Uterus (tissue), 4 donors: ENCODE measurements around the gene CCDC174. TPM values are rescaled to one million over a fixed set of nuclear protein-coding genes. Genes with fewer than 3 reads are reported as not detected.

ENCODE experiments used
- DNase-seq, 2 donors: peaks; one replicate each; pipeline ENCODE4 v3.0.0-alpha.2; 2019 to 2020
- H3K27ac ChIP-seq, 2 donors: fragments of 200-600 bp; sonication (generic); 1 replicate in 1 of 2; 2 replicates in 1 of 2; pipeline ENCODE4 v1.5.1; 2016 to 2018
- H3K27me3 ChIP-seq, 2 donors: fragments of 200-600 bp; sonication (generic); one replicate each; pipeline ENCODE4 v1.5.1; 2018 to 2019; ENCODE audit warnings: control low read depth in 1 of 2
- H3K36me3 ChIP-seq, 2 donors: fragments of 200-600 bp; sonication (generic); one replicate each; pipeline ENCODE4 v1.5.1; 2019; ENCODE audit warnings: control low read depth in 1 of 2
- H3K4me1 ChIP-seq, 2 donors: fragments of 200-600 bp; sonication (generic); one replicate each; pipeline ENCODE4 v1.5.1; 2018 to 2019; ENCODE audit warnings: control low read depth in 1 of 2
- H3K4me3 ChIP-seq, 2 donors: fragments of 200-600 bp; sonication (generic); 1 replicate in 1 of 2; 2 replicates in 1 of 2; pipeline ENCODE4 v1.5.1; 2018 to 2019; ENCODE audit warnings: mild to moderate bottlenecking in 1 of 2
- H3K9me3 ChIP-seq, 2 donors: fragments of 200-600 bp; sonication (generic); one replicate each; pipeline ENCODE4 v1.5.1; 2019; ENCODE audit warnings: control low read depth in 1 of 2
- CTCF ChIP-seq, 4 experiments: fragments of 200-600 bp in 2 of 4; fragments of 450-650 bp in 2 of 4; sonication (generic) in 2 of 4; IDR thresholded peaks; one replicate each; pipeline ENCODE4 v1.5.1; 2016 to 2019; ENCODE audit warnings: antibody characterized with exemption in 4 of 4, mild to moderate bottlenecking in 2 of 4, moderate library complexity in 1 of 4
- POLR2A ChIP-seq, 2 donors: fragments of 450-650 bp; IDR thresholded peaks; one replicate each; pipeline ENCODE4 v1.6.1; 2016; ENCODE audit warnings: antibody characterized with exemption in 2 of 2, mild to moderate bottlenecking in 1 of 2, moderate library complexity in 1 of 2
- intact Hi-C: fragments of 100-400 bp; cut with DNase I; formaldehyde crosslinking; loops from one replicate; pipeline ENCODE4 v1.15.1; 2023; ENCODE audit warnings: low total_unique reads
- total RNA-seq, 4 donors: library from RNA; depleted of rRNA in 3 of 4; stranded (reverse); fragments of >200 nt in 3 of 4; gene quantifications; one replicate each; pipeline versions ENCODE4 v1.1.0 to v1.2.4, GENCODE V29; 2014 to 2023
- donor health status: DM: yes; HTN: yes; CAD: no.

CCDC174 gene
- total RNA-seq, 4 donors from 2014 or later: 5.3 to 33.1 (median 14.4) TPM

- TF ChIP-seq POLR2A (IDR thresholded peaks at IDR 0.05) (no peak), CTCF (IDR thresholded peaks at IDR 0.05) (no peak)
- no peak overlapping the region for H3K27ac ChIP-seq
- no peaks in the 10 kb centered on the region for H3K4me1 ChIP-seq
- intact Hi-C loops: no loop called here
- H3K27me3 ChIP-seq: peaks cover 0 to 3% of the 10 kb centered on the region in 2 donors
- H3K36me3 ChIP-seq: no peaks in the 10 kb centered on the region
- DNase-seq: no peak
- no peaks in the 10 kb centered on the region for H3K9me3 ChIP-seq
- H3K4me3 ChIP-seq: no peak overlapping the region
Observed at GRCh38 chr3:14645453-14645852, 6.1 kb upstream of the CCDC174 start.

- no peak for DNase-seq
- no peaks in the 10 kb centered on the region for H3K4me1 ChIP-seq
- intact Hi-C loops: no loop called here
- no peaks in the 10 kb centered on the region for H3K36me3 ChIP-seq
- H3K27me3 ChIP-seq: peaks cover 0 to 2% of the 10 kb centered on the region in 2 donors
- TF ChIP-seq POLR2A (IDR thresholded peaks at IDR 0.05) (no peak), CTCF (IDR thresholded peaks at IDR 0.05) (no peak)
- H3K9me3 ChIP-seq: no peaks in the 10 kb centered on the region
- H3K27ac ChIP-seq: no peak overlapping the region
- H3K4me3 ChIP-seq: no peak overlapping the region
Observed at GRCh38 chr3:14646131-14646573, 5.4 kb upstream of the CCDC174 start.

- DNase-seq: no peak
- intact Hi-C loops: no loop called here
- Histone ChIP-seq H3K4me3 (no peak overlapping the region), H3K36me3 (no peaks in the 10 kb centered on the region), H3K27ac (no peak overlapping the region), H3K4me1 (no peaks in the 10 kb centered on the region), H3K9me3 (no peaks in the 10 kb centered on the region), H3K27me3 (no peaks in the 10 kb centered on the region)
- no peak for TF ChIP-seq POLR2A (IDR thresholded peaks at IDR 0.05)
Observed at GRCh38 chr3:14646589-14647413, 4.8 kb upstream of the CCDC174 start.

- peaks cover 0 to 7% of the 10 kb centered on the region in 2 donors for H3K4me1 ChIP-seq
- no peaks in the 10 kb centered on the region for H3K36me3 ChIP-seq
- H3K27ac ChIP-seq: no peak overlapping the region
- no peaks in the 10 kb centered on the region for H3K27me3 ChIP-seq
- TF ChIP-seq POLR2A (IDR thresholded peaks at IDR 0.05) (no peak), CTCF (IDR thresholded peaks at IDR 0.05) (no peak)
- H3K9me3 ChIP-seq: no peaks in the 10 kb centered on the region
- intact Hi-C loops: no loop called here
- DNase-seq: no peak
- H3K4me3 ChIP-seq: no peak overlapping the region
Observed at GRCh38 chr3:14647976-14648955, 3.3 kb upstream of the CCDC174 start.

GRCh38 chr3:14649466-14649865 lies 2.1 kb upstream of the CCDC174 start:
- no peak overlapping the region for H3K4me3 ChIP-seq
- DNase-seq: no peak
- H3K27ac ChIP-seq: no peak overlapping the region
- H3K27me3 ChIP-seq: no peaks in the 10 kb centered on the region
- no peaks in the 10 kb centered on the region for H3K36me3 ChIP-seq
- H3K4me1 ChIP-seq: peaks cover 0 to 7% of the 10 kb centered on the region in 2 donors
- TF ChIP-seq POLR2A (IDR thresholded peaks at IDR 0.05): no peak
- TF ChIP-seq CTCF (IDR thresholded peaks at IDR 0.05): no peak
- intact Hi-C loops: no loop called here
- no peaks in the 10 kb centered on the region for H3K9me3 ChIP-seq
